Gastroesophageal sphincter (tissue), 3 donors: ENCODE measurements around the gene WFDC10A.

Source experiments
- EP300 ChIP-seq: sonication (generic); formaldehyde crosslinking; IDR thresholded peaks from one replicate; pipeline ENCODE4 v1.6.1; 2017; ENCODE audit warnings: antibody characterized with exemption, mild to moderate bottlenecking
- POLR2A ChIP-seq, 2 donors: fragments of 450-650 bp; IDR thresholded peaks; one replicate each; pipeline ENCODE4 v1.6.1; 2017; ENCODE audit warnings: antibody characterized with exemption in 2 of 2, mild to moderate bottlenecking in 2 of 2, moderate library complexity in 1 of 2
- POLR2AphosphoS5 ChIP-seq: sonication (generic); formaldehyde crosslinking; IDR thresholded peaks from one replicate; pipeline ENCODE4 v1.6.1; 2017; ENCODE audit warnings: antibody characterized with exemption
- TF ChIP-seq, protein P1 (sequence below), 4 experiments: fragments of 200-600 bp in 2 of 4; fragments of 450-650 bp in 2 of 4; sonication (generic) in 1 of 4; IDR thresholded peaks; one replicate each; pipeline ENCODE4 v1.5.1; 2017 to 2019; ENCODE audit warnings: antibody characterized with exemption in 4 of 4, mild to moderate bottlenecking in 2 of 4, moderate library complexity in 2 of 4

DNA sequence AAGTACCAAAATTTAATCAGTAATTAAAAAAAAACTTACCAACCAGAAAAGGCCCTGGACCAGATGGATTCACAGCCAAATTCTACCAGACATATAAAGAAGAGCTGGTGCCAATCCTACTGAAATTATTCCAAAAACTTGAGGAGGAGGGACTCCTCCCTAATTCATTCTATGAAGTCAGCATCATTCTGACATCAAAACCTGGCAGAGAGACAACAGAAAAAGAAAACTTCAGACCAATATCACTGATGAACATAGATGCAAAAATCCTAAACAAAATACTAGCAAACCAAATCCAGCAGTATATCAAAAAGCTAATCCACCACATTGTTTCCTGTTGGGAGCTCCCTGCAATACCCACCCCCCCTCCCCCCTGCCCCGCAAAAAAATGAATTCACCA lies 40.6 kb downstream of the WFDC10A start, which contains the start of gene WFDC11:
- TF ChIP-seq, protein P1, sequence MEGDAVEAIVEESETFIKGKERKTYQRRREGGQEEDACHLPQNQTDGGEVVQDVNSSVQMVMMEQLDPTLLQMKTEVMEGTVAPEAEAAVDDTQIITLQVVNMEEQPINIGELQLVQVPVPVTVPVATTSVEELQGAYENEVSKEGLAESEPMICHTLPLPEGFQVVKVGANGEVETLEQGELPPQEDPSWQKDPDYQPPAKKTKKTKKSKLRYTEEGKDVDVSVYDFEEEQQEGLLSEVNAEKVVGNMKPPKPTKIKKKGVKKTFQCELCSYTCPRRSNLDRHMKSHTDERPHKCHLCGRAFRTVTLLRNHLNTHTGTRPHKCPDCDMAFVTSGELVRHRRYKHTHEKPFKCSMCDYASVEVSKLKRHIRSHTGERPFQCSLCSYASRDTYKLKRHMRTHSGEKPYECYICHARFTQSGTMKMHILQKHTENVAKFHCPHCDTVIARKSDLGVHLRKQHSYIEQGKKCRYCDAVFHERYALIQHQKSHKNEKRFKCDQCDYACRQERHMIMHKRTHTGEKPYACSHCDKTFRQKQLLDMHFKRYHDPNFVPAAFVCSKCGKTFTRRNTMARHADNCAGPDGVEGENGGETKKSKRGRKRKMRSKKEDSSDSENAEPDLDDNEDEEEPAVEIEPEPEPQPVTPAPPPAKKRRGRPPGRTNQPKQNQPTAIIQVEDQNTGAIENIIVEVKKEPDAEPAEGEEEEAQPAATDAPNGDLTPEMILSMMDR (IDR thresholded peaks at IDR 0.05) = no peak
- TF ChIP-seq POLR2A (IDR thresholded peaks at IDR 0.05) (no peak), POLR2AphosphoS5 (no peak), EP300 (no peak)
